Adrenal gland (tissue), 5 donors: ENCODE measurements around the gene TACR1.

Experiments
- CTCF ChIP-seq, 6 experiments: fragments of 450-650 bp in 4 of 6; fragments of 200-600 bp in 2 of 6; sonication (generic) in 1 of 6; IDR thresholded peaks; 1 replicate in 5 of 6; 2 replicates in 1 of 6; pipeline versions ENCODE4 v1.5.1 to v1.8.0; 2016 to 2021; ENCODE audit warnings: antibody characterized with exemption in 6 of 6, mild to moderate bottlenecking in 2 of 6, moderate library complexity in 1 of 6
- POLR2A ChIP-seq, 2 donors: fragments of 450-650 bp; IDR thresholded peaks; one replicate each; pipeline ENCODE4 v1.6.1; 2017; ENCODE audit warnings: antibody characterized with exemption in 2 of 2, mild to moderate bottlenecking in 2 of 2, moderate library complexity in 1 of 2
- donor health status: DM: no; HTN: no; CAD: no.

DNA sequence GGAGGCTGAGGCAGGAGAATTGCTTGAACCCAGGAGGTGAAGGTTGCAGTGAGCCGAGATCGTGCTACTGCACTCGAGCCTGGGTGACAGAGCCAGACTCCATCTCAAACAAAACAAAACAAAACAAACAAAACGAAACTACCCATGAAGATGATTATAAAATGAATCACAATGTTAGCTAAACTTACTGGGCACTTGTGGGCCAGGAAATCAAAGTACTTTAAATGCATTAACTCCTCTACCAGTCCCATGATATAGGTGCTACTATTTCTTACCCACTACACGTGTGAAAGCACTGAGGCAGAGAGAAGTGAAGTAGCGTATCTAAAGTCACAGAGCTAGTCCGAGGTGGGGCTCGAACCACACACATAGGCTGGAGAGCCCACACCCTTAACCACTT, 187.2 kb downstream of the TACR1 start:
- TF ChIP-seq CTCF (IDR thresholded peaks at IDR 0.05) (no peak), POLR2A (IDR thresholded peaks at IDR 0.05) (no peak)
